ENCODE data around the gene IRGQ. TPM values are rescaled to one million over a fixed set of nuclear protein-coding genes. Genes with fewer than 3 reads are reported as not detected.

IRGQ gene
- total RNA-seq, 1 experiment from 2014 or later = 24.1 TPM

GRCh38 chr19:43616954-43617353 is 21.0 kb upstream of the IRGQ start:
- H3K23me2 ChIP-seq (ENCODE audit: insufficient read length, low read depth, low read length, poor library complexity, severe bottlenecking) = peaks cover 14% of the 10 kb centered on the region
- H3K4me2 ChIP-seq (ENCODE audit: insufficient read depth, insufficient read length, low read length) = no peak overlapping the region
- no peak overlapping the region for H3K14ac ChIP-seq (ENCODE audit: insufficient read depth, low read length)
- WGBS (ENCODE audit: extremely low coverage, insufficient read length, low lambda C conversion rate) = no CpG with 5 or more reads among the region's 6 CpGs
- no peak overlapping the region for H2BK5ac ChIP-seq (ENCODE audit: insufficient read length, low read length)
- no peak overlapping the region for H2AK5ac ChIP-seq (ENCODE audit: insufficient read length, low read length)
- no peak overlapping the region for H3K27ac Mint-ChIP-seq
- H2BK12ac ChIP-seq (ENCODE audit: insufficient read length, low read depth, low read length) = no peak overlapping the region
- no peaks in the 10 kb centered on the region; the same call in 1 of the 2 replicates for H3K4me1 ChIP-seq (ENCODE audit: insufficient read depth, low read length)
- H3K56ac ChIP-seq (ENCODE audit: insufficient read length, low read depth, low read length) = no peak overlapping the region
- no peak overlapping the region for H2BK15ac ChIP-seq (ENCODE audit: low read depth, low read length)
- H3K27me3 Mint-ChIP-seq (ENCODE audit: low read depth) = no peaks in the 10 kb centered on the region; the same call in 1 of the 2 replicates
- H3K79me2 ChIP-seq (ENCODE audit: insufficient read depth, low read length) = no peaks in the 10 kb centered on the region
- H3K18ac ChIP-seq (ENCODE audit: insufficient read length, low read depth, low read length) = no peak overlapping the region
- no peak overlapping the region for H3K9ac ChIP-seq (ENCODE audit: extremely low read depth, insufficient read length, low read length)
- H3K4ac ChIP-seq (ENCODE audit: low read depth, low read length) = no peak overlapping the region
- peaks cover 14 to 19% of the 10 kb centered on the region in 2 experiments for H3K4me1 Mint-ChIP-seq
- H3K9me3 ChIP-seq (ENCODE audit: control insufficient read depth, low read depth, low read length) = no peaks in the 10 kb centered on the region
- no peak overlapping the region for H2AFZ ChIP-seq (ENCODE audit: low read length)
- H4K8ac ChIP-seq (replicated peaks; ENCODE audit: insufficient read length, low read depth, low read length) = no peak overlapping the region
- no peaks in the 10 kb centered on the region for H4K20me1 ChIP-seq (ENCODE audit: control insufficient read depth, insufficient read depth, insufficient read length)
- H2BK20ac ChIP-seq (ENCODE audit: low read depth, low read length, poor library complexity, severe bottlenecking) = no peak overlapping the region
- peaks cover 24 to 28% (median 25%) of the 10 kb centered on the region in 3 experiments for H3K36me3 Mint-ChIP-seq (ENCODE audit: insufficient read depth in 1 of 3, low read depth in 3 of 3)
- H3K23ac ChIP-seq (ENCODE audit: insufficient read length, low read depth, low read length) = no peak overlapping the region
- no peak overlapping the region for H3K4me3 Mint-ChIP-seq
- peaks cover 2% of the 10 kb centered on the region in 2 experiments; a peak in 4 of 5 replicates for H3K9me3 Mint-ChIP-seq
- no peak overlapping the region for H3T11ph ChIP-seq (ENCODE audit: low read length)
- H2BK120ac ChIP-seq (ENCODE audit: low read depth, low read length, poor library complexity, severe bottlenecking) = no peak overlapping the region
- H3K27me3 ChIP-seq (ENCODE audit: insufficient read depth, low read length) = no peaks in the 10 kb centered on the region
- H4K5ac ChIP-seq (ENCODE audit: insufficient read length, low read depth, low read length) = no peak overlapping the region
- no peak overlapping the region for H4K91ac ChIP-seq (ENCODE audit: insufficient read length, low read depth, low read length)
- no peak for TF ChIP-seq CTCF (conservative IDR thresholded peaks at IDR 0.05)
- DNase-seq = no peak
- no peaks in the 10 kb centered on the region for H3K79me1 ChIP-seq (ENCODE audit: insufficient read depth, low read depth, low read length, poor library complexity, severe bottlenecking)
- H3K27ac ChIP-seq (ENCODE audit: insufficient read length, low read depth, low read length) = no peak overlapping the region
